Stimulated activated CD4-positive, alpha-beta T cell treated with anti-CD3 and anti-CD28 coated beads, Interleukin-15, amount 100 ng/mL, for 48 hours (primary cell): Measurements from ENCODE around the gene SRL.
"Not testable (repeated sequence)": the region's sequence is repeated elsewhere in the genome, so short reads cannot be mapped to it uniquely, and the experiment has no call there.

Experiments used
- DNase-seq, 2 donors: peaks; one replicate each; pipeline ENCODE4 v3.0.0-alpha.2; 2020; ENCODE audit warnings: low read depth in 2 of 2

The SRL gene

GRCh38 chr16:4160658-4161430, 81.0 kb downstream of the SRL start:
- DNase-seq, result no peak

GRCh38 chr16:4159726-4160125, 82.2 kb downstream of the SRL start:
- no peak for DNase-seq

GRCh38 chr16:4158143-4159093, 83.5 kb downstream of the SRL start:
- no peak for DNase-seq

- DNase-seq, result no peak
These were observed 84.5 kb downstream of the SRL start for GRCh38 chr16:4157376-4157825.

- not testable (repeated sequence) for DNase-seq
These were observed 85.4 kb downstream of the SRL start for GRCh38 chr16:4156503-4156902.

GRCh38 chr16:4153364-4153763, 88.5 kb downstream of the SRL start:
- not testable (repeated sequence) for DNase-seq

GRCh38 chr16:4152267-4152666, 89.6 kb downstream of the SRL start:
- no peak for DNase-seq

- no peak for DNase-seq
These were observed 94.6 kb downstream of the SRL start for GRCh38 chr16:4147236-4147635.

GRCh38 chr16:4142268-4142667, 99.6 kb downstream of the SRL start:
- DNase-seq, result peak in 1 of 2 donors; percentile 2

- no peak for DNase-seq
These were observed 100.3 kb downstream of the SRL start for GRCh38 chr16:4141604-4142003.

- no peak for DNase-seq
These were observed 101.2 kb downstream of the SRL start for GRCh38 chr16:4140652-4141051.

- DNase-seq, result no peak
These were observed 101.9 kb downstream of the SRL start for GRCh38 chr16:4139968-4140367.
